Lower leg skin (tissue), 3 donors: Measurements from ENCODE around the gene ATP1A4.

ENCODE experiments used
- POLR2A ChIP-seq, 2 donors: fragments of 450-650 bp; IDR thresholded peaks; one replicate each; pipeline ENCODE4 v1.6.1; 2016 to 2017; ENCODE audit warnings: antibody characterized with exemption in 2 of 2, mild to moderate bottlenecking in 1 of 2, moderate library complexity in 1 of 2
- TF ChIP-seq, protein P1 (sequence below), 3 donors: fragments of 450-650 bp; IDR thresholded peaks; one replicate each; pipeline ENCODE4 v1.5.1; 2016; ENCODE audit warnings: antibody characterized with exemption in 3 of 3, mild to moderate bottlenecking in 3 of 3, moderate library complexity in 2 of 3

DNA sequence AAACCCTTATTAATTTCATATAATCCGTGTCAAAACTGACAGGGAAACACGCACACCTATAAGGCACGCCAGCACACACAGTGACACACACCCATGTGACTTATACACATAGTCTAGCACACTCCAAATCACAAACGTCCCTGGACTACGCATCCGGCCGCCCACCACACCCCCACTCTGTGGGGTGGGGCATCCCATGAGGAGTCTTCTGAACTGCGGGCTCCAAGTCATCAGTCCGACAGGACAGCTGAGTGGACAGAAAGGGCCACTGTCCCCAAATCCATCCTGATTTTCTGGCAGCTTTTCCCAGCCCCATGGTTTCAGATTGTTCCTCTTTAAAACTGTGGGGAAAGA lies 54.6 kb downstream of the ATP1A4 start:
- TF ChIP-seq, protein P1, sequence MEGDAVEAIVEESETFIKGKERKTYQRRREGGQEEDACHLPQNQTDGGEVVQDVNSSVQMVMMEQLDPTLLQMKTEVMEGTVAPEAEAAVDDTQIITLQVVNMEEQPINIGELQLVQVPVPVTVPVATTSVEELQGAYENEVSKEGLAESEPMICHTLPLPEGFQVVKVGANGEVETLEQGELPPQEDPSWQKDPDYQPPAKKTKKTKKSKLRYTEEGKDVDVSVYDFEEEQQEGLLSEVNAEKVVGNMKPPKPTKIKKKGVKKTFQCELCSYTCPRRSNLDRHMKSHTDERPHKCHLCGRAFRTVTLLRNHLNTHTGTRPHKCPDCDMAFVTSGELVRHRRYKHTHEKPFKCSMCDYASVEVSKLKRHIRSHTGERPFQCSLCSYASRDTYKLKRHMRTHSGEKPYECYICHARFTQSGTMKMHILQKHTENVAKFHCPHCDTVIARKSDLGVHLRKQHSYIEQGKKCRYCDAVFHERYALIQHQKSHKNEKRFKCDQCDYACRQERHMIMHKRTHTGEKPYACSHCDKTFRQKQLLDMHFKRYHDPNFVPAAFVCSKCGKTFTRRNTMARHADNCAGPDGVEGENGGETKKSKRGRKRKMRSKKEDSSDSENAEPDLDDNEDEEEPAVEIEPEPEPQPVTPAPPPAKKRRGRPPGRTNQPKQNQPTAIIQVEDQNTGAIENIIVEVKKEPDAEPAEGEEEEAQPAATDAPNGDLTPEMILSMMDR (IDR thresholded peaks at IDR 0.05) = no peak
- no peak for TF ChIP-seq POLR2A (IDR thresholded peaks at IDR 0.05)
